COLO829 (cell line): ENCODE results near the gene SLAMF6.
"Not testable (repeated sequence)": the region's sequence is repeated elsewhere in the genome, so short reads cannot be mapped to it uniquely, and the experiment has no call there.

Experiments
- DNase-seq: peaks from one replicate; pipeline ENCODE4 v3.0.0; 2012; ENCODE audit warnings: low spot score

Gene SLAMF6

GRCh38 chr1:160504651-160505050 lies 18.4 kb downstream of the SLAMF6 start:
- DNase-seq: no peak

GRCh38 chr1:160503087-160503486 lies 20.0 kb downstream of the SLAMF6 start:
- DNase-seq: no peak

GRCh38 chr1:160500321-160500990 lies 22.6 kb downstream of the SLAMF6 start:
- no peak for DNase-seq

- no peak for DNase-seq
These were observed 23.4 kb downstream of the SLAMF6 start for GRCh38 chr1:160499631-160500030.

- not testable (repeated sequence) for DNase-seq
These were observed 24.6 kb downstream of the SLAMF6 start for GRCh38 chr1:160498301-160499065.

GRCh38 chr1:160496334-160496733 lies 26.7 kb downstream of the SLAMF6 start:
- DNase-seq: no peak

- DNase-seq: no peak
These were observed 28.4 kb downstream of the SLAMF6 start for GRCh38 chr1:160494620-160495019.

- DNase-seq: no peak
These were observed 30.4 kb downstream of the SLAMF6 start for GRCh38 chr1:160492617-160493016.

GRCh38 chr1:160491981-160492380 lies 31.1 kb downstream of the SLAMF6 start:
- no peak for DNase-seq

GRCh38 chr1:160491017-160491416 lies 32.0 kb downstream of the SLAMF6 start:
- DNase-seq: no peak

- DNase-seq: no peak
These were observed 33.4 kb downstream of the SLAMF6 start for GRCh38 chr1:160489513-160490261.

- no peak for DNase-seq
These were observed 34.6 kb downstream of the SLAMF6 start for GRCh38 chr1:160488347-160489058.

GRCh38 chr1:160486453-160486852 lies 36.6 kb downstream of the SLAMF6 start:
- no peak for DNase-seq

GRCh38 chr1:160483505-160484185 lies 39.4 kb downstream of the SLAMF6 start:
- no peak for DNase-seq

GRCh38 chr1:160481979-160482596 lies 41.0 kb downstream of the SLAMF6 start:
- DNase-seq: no peak

GRCh38 chr1:160480781-160481180 lies 42.3 kb downstream of the SLAMF6 start:
- not testable (repeated sequence) for DNase-seq

GRCh38 chr1:160479091-160479490 lies 44.0 kb downstream of the SLAMF6 start:
- not testable (repeated sequence) for DNase-seq

- no peak for DNase-seq
These were observed 48.4 kb downstream of the SLAMF6 start for GRCh38 chr1:160474392-160475242.

GRCh38 chr1:160472112-160472511 lies 50.9 kb downstream of the SLAMF6 start:
- no peak for DNase-seq

GRCh38 chr1:160471253-160471652 lies 51.8 kb downstream of the SLAMF6 start:
- DNase-seq: no peak
